BJ (cell line): Measurements from ENCODE around the gene VSNL1. TPM values are rescaled to one million over a fixed set of nuclear protein-coding genes. Genes with fewer than 3 reads are reported as not detected.

Source experiments
- CTCF ChIA-PET: fragments of 350-600 bp; formaldehyde crosslinking; extraction: SDS; loops from one replicate; lab custom pipeline; 2021; ENCODE audit warnings: antibody characterized with exemption, inconsistent platforms; lab: Yijun Ruan, JAX
- POLR2A ChIA-PET: fragments of 300-600 bp; sonication (Branson Sonifier 250); formaldehyde crosslinking; extraction: SDS; loops from one replicate; lab custom pipeline; 2021; ENCODE audit warnings: antibody characterized with exemption; lab: Charles Lee
- DNase-seq: peaks from one replicate; pipeline ENCODE4 v3.0.0-alpha.2; 2011; ENCODE audit warnings: low read depth
- H3K27me3 ChIP-seq: 2 replicates; pipeline ENCODE4 v1.6.0; 2011; ENCODE audit warnings: low read length; ENCODE audit not compliant: control insufficient read depth, insufficient read depth
- H3K36me3 ChIP-seq: 2 replicates; pipeline ENCODE4 v1.5.1; 2011; ENCODE audit warnings: low read length; ENCODE audit not compliant: control insufficient read depth, insufficient read depth
- H3K4me3 ChIP-seq: 2 replicates; pipeline ENCODE4 v1.5.1; 2011; ENCODE audit warnings: low read depth, mild to moderate bottlenecking, control low read depth, low read length
- CTCF ChIP-seq: IDR thresholded peaks from 2 replicates; pipeline ENCODE4 v1.5.1; 2011; ENCODE audit warnings: low read depth, mild to moderate bottlenecking, control low read depth, inconsistent platforms, low read length, moderate library complexity; ENCODE audit not compliant: insufficient read depth
- polyA plus RNA-seq: library from polyadenylated mRNA; depleted of rRNA; stranded (reverse); fragments of >200 nt; gene quantifications from 2 replicates; pipeline ENCODE4 v1.2.3, GENCODE V29; 2011

Gene VSNL1
- polyA plus RNA-seq, 1 experiment, result not detected

- CTCF ChIA-PET, result no interaction called here
- DNase-seq, result no peak
- no peak for TF ChIP-seq CTCF
- Histone ChIP-seq H3K4me3 (no peak overlapping the region), H3K27me3 (no peaks in the 10 kb centered on the region), H3K36me3 (no peaks in the 10 kb centered on the region)
- POLR2A ChIA-PET, result no interaction called here
Measured at GRCh38 chr2:17593445-17593840, 52.9 kb downstream of the VSNL1 start.

- ChIA-PET CTCF (no interaction called here), POLR2A (no interaction called here)
- H3K27me3 ChIP-seq, result no peaks in the 10 kb centered on the region
- no peak for TF ChIP-seq CTCF
- no peak for DNase-seq
- H3K36me3 ChIP-seq, result no peaks in the 10 kb centered on the region
- no peak overlapping the region for H3K4me3 ChIP-seq
Measured at GRCh38 chr2:17593841-17594491, 53.5 kb downstream of the VSNL1 start.

GRCh38 chr2:17594533-17595401 lies 54.3 kb downstream of the VSNL1 start:
- ChIA-PET POLR2A (no interaction called here), CTCF (interaction anchor here (1.9 kb wide), 1 partner anchor 76 kb away, joined by 4 read pairs; no protein-coding TSS in a partner anchor)
- TF ChIP-seq CTCF, result no peak
- no peaks in the 10 kb centered on the region for H3K36me3 ChIP-seq
- no peaks in the 10 kb centered on the region for H3K27me3 ChIP-seq
- DNase-seq, result no peak
- no peak overlapping the region for H3K4me3 ChIP-seq

- no peak for DNase-seq
- CTCF ChIA-PET, result no interaction called here
- POLR2A ChIA-PET, result no interaction called here
Measured at GRCh38 chr2:17599617-17600016, 59.1 kb downstream of the VSNL1 start.

More at GRCh38 chr2:17599617-17600016, 59.1 kb downstream of the VSNL1 start:
- Histone ChIP-seq H3K4me3 (no peak overlapping the region), H3K27me3 (no peaks in the 10 kb centered on the region), H3K36me3 (no peaks in the 10 kb centered on the region)
- no peak for TF ChIP-seq CTCF
